BLaER1 (cell line): ENCODE results near the gene PCBD2.

Source experiments
- H3K27ac ChIP-seq: shearing (Covaris generic); formaldehyde crosslinking; 2 replicates; pipeline ENCODE4 v1.8.1; 2022
- H3K27me3 ChIP-seq: shearing (Covaris generic); formaldehyde crosslinking; 2 replicates; pipeline ENCODE4 v1.8.1; 2022
- H3K36me3 ChIP-seq: shearing (Covaris generic); formaldehyde crosslinking; 2 replicates; pipeline ENCODE4 v1.8.1; 2022
- H3K4me1 ChIP-seq: shearing (Covaris generic); formaldehyde crosslinking; 2 replicates; pipeline ENCODE4 v1.8.1; 2022
- H3K4me2 ChIP-seq: shearing (Covaris generic); formaldehyde crosslinking; 2 replicates; pipeline ENCODE4 v1.8.1; 2022
- H3K4me3 ChIP-seq: shearing (Covaris generic); formaldehyde crosslinking; 2 replicates; pipeline ENCODE4 v1.8.1; 2022
- H3K9ac ChIP-seq: shearing (Covaris generic); formaldehyde crosslinking; 2 replicates; pipeline ENCODE4 v1.8.1; 2022
- H3K9me3 ChIP-seq: shearing (Covaris generic); formaldehyde crosslinking; 2 replicates; pipeline ENCODE4 v1.8.1; 2022
- H4K20me1 ChIP-seq: shearing (Covaris generic); formaldehyde crosslinking; 2 replicates; pipeline ENCODE4 v1.8.1; 2022
- Cebpa-rat ChIP-seq: shearing (Covaris generic); IDR thresholded peaks from 2 replicates; pipeline ENCODE4 v1.8.1; 2022

The PCBD2 gene

DNA sequence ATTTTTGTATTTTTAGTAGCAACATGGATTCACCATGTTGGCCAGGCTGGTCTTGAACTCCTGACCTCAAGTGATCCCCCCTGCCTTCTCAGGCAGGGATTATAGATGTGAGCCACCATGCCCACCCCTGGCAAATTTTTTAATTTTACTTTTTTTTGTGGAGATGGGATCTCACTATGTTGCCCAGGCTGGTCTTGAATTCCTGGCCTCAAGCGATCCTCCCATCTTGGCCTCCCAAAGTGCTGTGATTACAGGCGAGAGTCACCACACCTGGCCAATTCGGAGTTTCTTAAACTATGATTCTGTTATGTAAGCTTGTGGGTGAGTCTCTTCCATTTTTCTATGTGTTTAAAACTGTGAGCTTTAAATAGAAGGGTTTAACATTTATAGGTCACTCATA is 27.6 kb downstream of the PCBD2 start:
- no peak overlapping the region for H3K4me3 ChIP-seq
- no peaks in the 10 kb centered on the region for H4K20me1 ChIP-seq
- H3K4me1 ChIP-seq = no peaks in the 10 kb centered on the region
- no peak for TF ChIP-seq Cebpa-rat
- H3K9me3 ChIP-seq = no peaks in the 10 kb centered on the region
- H3K27ac ChIP-seq = no peak overlapping the region
- H3K4me2 ChIP-seq = no peak overlapping the region
- H3K27me3 ChIP-seq = no peaks in the 10 kb centered on the region
- H3K9ac ChIP-seq = no peak overlapping the region
- peaks cover 21% of the 10 kb centered on the region for H3K36me3 ChIP-seq

DNA sequence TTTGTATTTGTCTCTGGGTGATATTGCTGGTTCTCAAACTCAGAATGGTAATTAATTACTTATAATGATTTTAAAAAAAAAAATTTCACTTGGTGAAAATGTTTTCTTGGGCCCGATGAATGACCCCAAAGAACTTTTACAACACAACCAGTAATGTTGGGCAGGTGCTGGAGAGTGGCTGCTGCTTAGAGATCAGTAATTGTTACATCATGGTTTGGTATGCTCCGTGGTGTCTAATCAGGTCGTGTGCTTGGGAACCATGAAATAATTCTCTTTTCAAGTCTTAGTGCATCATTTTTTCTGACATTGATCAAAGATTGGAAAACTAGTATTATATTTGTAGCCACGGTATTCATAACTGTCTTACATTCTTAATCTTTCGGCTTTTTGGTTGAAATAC is 29.3 kb downstream of the PCBD2 start:
- Histone ChIP-seq H3K27me3 (no peaks in the 10 kb centered on the region), H4K20me1 (no peaks in the 10 kb centered on the region), H3K27ac (no peak overlapping the region), H3K9me3 (no peaks in the 10 kb centered on the region), H3K4me2 (no peak overlapping the region), H3K36me3 (peaks cover 31% of the 10 kb centered on the region), H3K9ac (no peak overlapping the region), H3K4me1 (no peaks in the 10 kb centered on the region), H3K4me3 (no peak overlapping the region)
- TF ChIP-seq Cebpa-rat = no peak

DNA sequence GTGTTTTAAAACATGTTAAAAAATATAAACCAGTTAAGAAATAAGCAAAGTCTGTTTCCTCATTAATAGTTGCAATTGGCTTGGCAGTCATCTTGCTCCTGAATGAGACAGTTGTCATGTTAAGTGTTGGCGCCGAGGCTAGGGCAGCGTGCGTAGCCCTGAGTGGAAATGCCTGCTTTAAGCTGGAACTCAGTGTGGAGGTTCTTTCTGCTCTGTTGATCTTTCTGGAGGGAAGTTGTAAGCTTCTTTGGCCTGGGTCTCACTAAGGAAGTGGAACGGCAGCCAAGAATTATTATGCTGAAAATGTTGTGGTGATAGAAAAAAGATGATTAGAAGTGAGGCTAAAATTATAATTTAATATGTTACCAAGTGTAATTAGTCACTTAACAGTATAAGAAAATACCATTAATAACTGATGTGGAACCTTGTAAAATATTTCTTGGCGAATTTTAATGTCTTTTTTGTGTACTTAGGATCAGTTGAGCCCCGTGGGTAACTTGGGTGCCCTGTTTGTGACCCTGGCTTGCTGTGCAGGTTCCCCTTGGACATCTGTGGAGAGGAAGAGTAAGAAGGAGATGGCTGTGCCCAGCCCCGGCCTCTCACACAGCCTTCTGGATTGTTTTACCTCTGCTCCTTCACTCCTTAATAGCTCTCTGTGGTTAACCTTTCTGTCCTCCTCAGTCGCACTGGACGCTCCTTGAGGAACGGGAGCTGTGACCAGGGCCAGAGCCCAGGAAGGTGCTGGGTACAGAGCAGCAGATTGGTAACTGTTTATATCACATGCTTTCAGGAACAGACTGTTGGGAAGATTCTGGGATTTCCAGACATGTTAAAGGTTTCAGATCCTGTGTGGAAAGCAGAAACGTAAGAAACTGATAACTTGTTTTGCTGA is 31.0 kb downstream of the PCBD2 start:
- no peak overlapping the region for H3K9ac ChIP-seq
- no peaks in the 10 kb centered on the region for H3K27me3 ChIP-seq
- H3K4me1 ChIP-seq = no peaks in the 10 kb centered on the region
- H3K4me3 ChIP-seq = no peak overlapping the region
- no peak for TF ChIP-seq Cebpa-rat
- H4K20me1 ChIP-seq = no peaks in the 10 kb centered on the region
- peaks cover 49% of the 10 kb centered on the region for H3K36me3 ChIP-seq
- no peak overlapping the region for H3K4me2 ChIP-seq
- H3K9me3 ChIP-seq = no peaks in the 10 kb centered on the region
- no peak overlapping the region for H3K27ac ChIP-seq

- no peaks in the 10 kb centered on the region for H3K27me3 ChIP-seq
- no peaks in the 10 kb centered on the region for H3K4me1 ChIP-seq
- H3K4me2 ChIP-seq = no peak overlapping the region
- no peak overlapping the region for H3K27ac ChIP-seq
- TF ChIP-seq Cebpa-rat = no peak
- no peak overlapping the region for H3K9ac ChIP-seq
- H3K9me3 ChIP-seq = no peaks in the 10 kb centered on the region
- H4K20me1 ChIP-seq = no peaks in the 10 kb centered on the region
- peaks cover 50% of the 10 kb centered on the region for H3K36me3 ChIP-seq
- H3K4me3 ChIP-seq = no peak overlapping the region
Observed at GRCh38 chr5:134937526-134937925, 32.6 kb downstream of the PCBD2 start.

DNA sequence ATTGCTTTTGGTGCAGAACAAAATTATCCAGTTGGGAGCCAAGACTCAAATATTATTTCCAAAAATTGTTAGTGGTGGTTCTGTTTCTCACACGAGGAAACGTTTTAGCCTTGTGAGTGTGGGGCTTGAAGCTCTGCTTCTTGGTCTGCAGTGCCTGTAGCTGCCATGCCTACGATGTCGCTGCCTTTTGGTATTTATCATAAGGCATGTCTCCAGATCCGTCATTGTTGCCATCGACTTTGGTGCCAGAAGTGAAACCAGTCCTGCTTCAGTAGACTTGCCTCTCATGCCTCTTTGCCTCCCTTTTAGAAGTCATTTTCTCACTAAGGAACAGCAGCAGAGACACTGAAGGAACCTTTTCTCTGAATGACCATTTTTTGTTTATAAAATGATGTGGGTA is 33.1 kb downstream of the PCBD2 start:
- H3K4me1 ChIP-seq = no peaks in the 10 kb centered on the region
- H3K9me3 ChIP-seq = no peaks in the 10 kb centered on the region
- no peaks in the 10 kb centered on the region for H4K20me1 ChIP-seq
- H3K4me2 ChIP-seq = no peak overlapping the region
- no peak overlapping the region for H3K9ac ChIP-seq
- TF ChIP-seq Cebpa-rat = no peak
- no peak overlapping the region for H3K27ac ChIP-seq
- H3K4me3 ChIP-seq = no peak overlapping the region
- H3K36me3 ChIP-seq = peaks cover 50% of the 10 kb centered on the region
- H3K27me3 ChIP-seq = no peaks in the 10 kb centered on the region

GRCh38 chr5:134939500-134939899 is 34.6 kb downstream of the PCBD2 start:
- Histone ChIP-seq H3K9me3 (no peaks in the 10 kb centered on the region), H3K27ac (no peak overlapping the region)
- no peak for TF ChIP-seq Cebpa-rat

DNA sequence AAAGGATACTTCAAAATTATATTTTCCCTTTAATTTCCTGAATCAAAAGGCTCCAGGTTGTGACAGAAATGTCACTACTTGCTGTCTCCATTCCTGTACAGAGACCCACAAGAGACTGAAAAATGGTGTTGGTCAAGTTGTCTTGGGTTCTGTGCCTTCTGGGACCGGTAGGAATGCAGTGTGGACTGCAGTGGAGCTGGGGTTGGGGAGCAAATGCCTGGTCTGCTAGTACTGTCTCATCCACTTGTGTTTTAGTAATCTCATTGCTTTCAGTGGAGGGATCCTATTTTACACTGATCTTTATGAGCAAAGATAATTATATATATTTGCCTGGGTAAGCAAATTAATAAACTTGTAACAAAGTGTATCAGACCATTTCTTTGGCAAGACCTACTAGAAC is 38.6 kb downstream of the PCBD2 start:
- TF ChIP-seq Cebpa-rat = no peak

More at GRCh38 chr5:134939500-134939899, 34.6 kb downstream of the PCBD2 start:
- Histone ChIP-seq H3K4me3 (no peak overlapping the region), H3K4me1 (no peaks in the 10 kb centered on the region), H3K9ac (no peak overlapping the region), H3K4me2 (no peak overlapping the region), H3K27me3 (no peaks in the 10 kb centered on the region), H4K20me1 (no peaks in the 10 kb centered on the region), H3K36me3 (peaks cover 40% of the 10 kb centered on the region)

DNA sequence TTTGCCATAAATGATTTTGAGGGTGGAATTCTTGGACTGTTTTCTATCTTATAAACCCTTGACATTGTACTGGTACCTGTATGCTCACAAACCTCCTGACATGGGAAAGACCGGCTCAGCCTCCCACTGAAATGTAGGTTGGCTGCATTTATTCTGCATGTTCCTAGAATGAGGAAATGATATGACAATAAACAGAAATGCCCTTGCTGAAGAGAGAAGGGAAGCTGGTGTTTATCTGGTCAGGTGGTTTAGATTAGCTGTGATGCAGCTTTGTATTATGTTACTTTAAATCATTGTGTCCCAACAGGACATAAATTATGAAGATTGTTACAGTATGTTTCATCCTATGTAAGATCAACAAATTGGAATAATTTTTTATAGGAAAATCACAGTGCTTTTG is 39.7 kb downstream of the PCBD2 start:
- peaks cover 14% of the 10 kb centered on the region; the same call in 1 of the 2 replicates for H3K36me3 ChIP-seq
- H3K9me3 ChIP-seq = no peaks in the 10 kb centered on the region
- H4K20me1 ChIP-seq = no peaks in the 10 kb centered on the region
- no peak overlapping the region for H3K4me3 ChIP-seq
- no peaks in the 10 kb centered on the region for H3K27me3 ChIP-seq
- no peaks in the 10 kb centered on the region for H3K4me1 ChIP-seq
- no peak overlapping the region for H3K27ac ChIP-seq
- TF ChIP-seq Cebpa-rat = no peak
- H3K9ac ChIP-seq = no peak overlapping the region
- no peak overlapping the region for H3K4me2 ChIP-seq

More for the DNA sequence above, 38.6 kb downstream of the PCBD2 start:
- no peak overlapping the region for H3K4me2 ChIP-seq
- H3K4me1 ChIP-seq = no peaks in the 10 kb centered on the region
- no peak overlapping the region for H3K4me3 ChIP-seq
- H4K20me1 ChIP-seq = no peaks in the 10 kb centered on the region
- H3K27ac ChIP-seq = no peak overlapping the region
- no peaks in the 10 kb centered on the region for H3K27me3 ChIP-seq
- no peaks in the 10 kb centered on the region for H3K9me3 ChIP-seq
- H3K9ac ChIP-seq = no peak overlapping the region
- peaks cover 19% of the 10 kb centered on the region for H3K36me3 ChIP-seq

DNA sequence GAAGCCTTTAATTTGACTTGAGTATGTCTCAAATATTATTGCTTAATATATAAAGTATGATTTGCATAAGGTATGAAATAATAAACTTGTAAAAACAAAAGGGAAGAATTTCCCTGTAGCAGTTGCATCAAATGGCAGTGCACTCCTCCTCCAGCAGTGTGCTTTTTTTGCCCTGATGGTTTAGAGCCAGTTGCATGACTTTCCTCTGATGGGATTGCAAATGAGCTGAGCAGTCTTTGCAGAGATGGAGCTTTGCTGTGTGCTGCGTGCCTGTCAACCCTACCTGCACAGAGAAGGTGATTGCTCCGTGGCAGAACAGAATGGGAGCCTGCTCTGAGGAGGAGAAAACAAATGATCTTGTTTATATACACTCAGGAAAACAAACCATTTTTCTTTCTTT is 40.1 kb downstream of the PCBD2 start:
- no peaks in the 10 kb centered on the region for H3K27me3 ChIP-seq
- H3K4me3 ChIP-seq = no peak overlapping the region
- no peaks in the 10 kb centered on the region for H3K9me3 ChIP-seq
- TF ChIP-seq Cebpa-rat = no peak
- H4K20me1 ChIP-seq = no peaks in the 10 kb centered on the region
- H3K4me2 ChIP-seq = no peak overlapping the region
- H3K27ac ChIP-seq = no peak overlapping the region
- peaks cover 10% of the 10 kb centered on the region; the same call in 1 of the 2 replicates for H3K36me3 ChIP-seq
- no peaks in the 10 kb centered on the region for H3K4me1 ChIP-seq
- no peak overlapping the region for H3K9ac ChIP-seq

GRCh38 chr5:134948911-134949310 is 44.0 kb downstream of the PCBD2 start:
- TF ChIP-seq Cebpa-rat = no peak
- Histone ChIP-seq H3K9ac (no peak overlapping the region), H3K27me3 (no peaks in the 10 kb centered on the region), H3K4me3 (no peak overlapping the region), H4K20me1 (no peaks in the 10 kb centered on the region), H3K27ac (no peak overlapping the region), H3K4me2 (no peak overlapping the region), H3K36me3 (peaks cover 2% of the 10 kb centered on the region), H3K4me1 (no peaks in the 10 kb centered on the region), H3K9me3 (peaks cover 11% of the 10 kb centered on the region)

- Histone ChIP-seq H3K9ac (no peak overlapping the region), H3K9me3 (peaks cover 14% of the 10 kb centered on the region), H3K4me1 (no peaks in the 10 kb centered on the region), H3K4me3 (no peak overlapping the region), H3K27me3 (no peaks in the 10 kb centered on the region), H4K20me1 (no peaks in the 10 kb centered on the region), H3K27ac (no peak overlapping the region), H3K36me3 (peaks cover 4% of the 10 kb centered on the region), H3K4me2 (no peak overlapping the region)
- TF ChIP-seq Cebpa-rat = no peak
Observed at GRCh38 chr5:134949316-134949715, 44.4 kb downstream of the PCBD2 start.
